Measurements from ENCODE around the gene BMPR1B.

GRCh38 chr4:94959307-94959706 lies 201.6 kb downstream of the BMPR1B start:
- TF ChIP-seq TAF1 (conservative IDR thresholded peaks at IDR 0.05) (no peak), CTCF (IDR thresholded peaks at IDR 0.05; ENCODE audit: low read depth, low read length, missing input control) (no peak), RAD21 (IDR thresholded peaks at IDR 0.05) (no peak), EGR1 (IDR thresholded peaks at IDR 0.05; ENCODE audit: low read depth in 2 of 2) (no peak), SP1 (IDR thresholded peaks at IDR 0.05) (no peak), JUND (IDR thresholded peaks at IDR 0.05) (no peak), MAX (IDR thresholded peaks at IDR 0.05) (no peak), YY1 (IDR thresholded peaks at IDR 0.05) (no peak)

All from liver (tissue), 3 donors.